ENCODE results near the gene FASTKD1.

DNA sequence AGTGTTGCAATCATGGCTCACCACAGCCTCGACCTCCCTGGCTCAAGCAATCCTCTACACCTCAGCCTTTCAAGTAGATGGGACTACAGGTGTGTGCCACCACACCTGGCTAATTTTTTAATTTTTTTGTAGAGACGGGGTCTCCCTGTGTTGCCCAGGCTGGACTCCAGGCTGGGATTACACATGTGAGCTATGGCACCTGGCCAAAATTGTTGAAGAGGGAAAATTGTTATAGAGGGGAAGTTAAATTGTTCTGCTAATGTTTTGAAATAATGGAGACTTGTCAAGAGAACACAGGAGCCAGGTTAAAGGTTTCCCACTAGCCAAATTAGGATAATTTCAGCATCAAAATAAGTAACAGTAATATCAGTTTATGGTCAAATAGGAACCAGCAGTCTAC, 35.6 kb upstream of the FASTKD1 start:
- TF ChIP-seq ZNF530 (tag by site-specific recombination; IDR thresholded peaks at IDR 0.05; ENCODE audit: low read depth) (no peak), ZBTB20 (tag by site-specific recombination; IDR thresholded peaks at IDR 0.05) (no peak), GLI2 (tag by site-specific recombination; IDR thresholded peaks at IDR 0.05; ENCODE audit: borderline replicate concordance, low read depth) (no peak), ZNF629 (tag by site-specific recombination; IDR thresholded peaks at IDR 0.05) (no peak), SETDB1 (IDR thresholded peaks at IDR 0.05; ENCODE audit: insufficient read length, low read length) (no peak), ZNF302 (tag by site-specific recombination; IDR thresholded peaks at IDR 0.05; ENCODE audit: low read depth) (no peak), MYNN (tag by site-specific recombination; IDR thresholded peaks at IDR 0.05; ENCODE audit: borderline replicate concordance) (no peak), ZNF132 (tag by site-specific recombination; IDR thresholded peaks at IDR 0.05; ENCODE audit: borderline replicate concordance) (no peak), ZNF555 (tag by site-specific recombination; conservative IDR thresholded peaks at IDR 0.05) (no peak), ZNF792 (tag by site-specific recombination; IDR thresholded peaks at IDR 0.05) (no peak), ZNF10 (tag by site-specific recombination; IDR thresholded peaks at IDR 0.05) (no peak)
- TF ChIP-seq, protein P1, sequence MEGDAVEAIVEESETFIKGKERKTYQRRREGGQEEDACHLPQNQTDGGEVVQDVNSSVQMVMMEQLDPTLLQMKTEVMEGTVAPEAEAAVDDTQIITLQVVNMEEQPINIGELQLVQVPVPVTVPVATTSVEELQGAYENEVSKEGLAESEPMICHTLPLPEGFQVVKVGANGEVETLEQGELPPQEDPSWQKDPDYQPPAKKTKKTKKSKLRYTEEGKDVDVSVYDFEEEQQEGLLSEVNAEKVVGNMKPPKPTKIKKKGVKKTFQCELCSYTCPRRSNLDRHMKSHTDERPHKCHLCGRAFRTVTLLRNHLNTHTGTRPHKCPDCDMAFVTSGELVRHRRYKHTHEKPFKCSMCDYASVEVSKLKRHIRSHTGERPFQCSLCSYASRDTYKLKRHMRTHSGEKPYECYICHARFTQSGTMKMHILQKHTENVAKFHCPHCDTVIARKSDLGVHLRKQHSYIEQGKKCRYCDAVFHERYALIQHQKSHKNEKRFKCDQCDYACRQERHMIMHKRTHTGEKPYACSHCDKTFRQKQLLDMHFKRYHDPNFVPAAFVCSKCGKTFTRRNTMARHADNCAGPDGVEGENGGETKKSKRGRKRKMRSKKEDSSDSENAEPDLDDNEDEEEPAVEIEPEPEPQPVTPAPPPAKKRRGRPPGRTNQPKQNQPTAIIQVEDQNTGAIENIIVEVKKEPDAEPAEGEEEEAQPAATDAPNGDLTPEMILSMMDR (tag by site-specific recombination; IDR thresholded peaks at IDR 0.05), result no peak
- TF ChIP-seq, protein P2, sequence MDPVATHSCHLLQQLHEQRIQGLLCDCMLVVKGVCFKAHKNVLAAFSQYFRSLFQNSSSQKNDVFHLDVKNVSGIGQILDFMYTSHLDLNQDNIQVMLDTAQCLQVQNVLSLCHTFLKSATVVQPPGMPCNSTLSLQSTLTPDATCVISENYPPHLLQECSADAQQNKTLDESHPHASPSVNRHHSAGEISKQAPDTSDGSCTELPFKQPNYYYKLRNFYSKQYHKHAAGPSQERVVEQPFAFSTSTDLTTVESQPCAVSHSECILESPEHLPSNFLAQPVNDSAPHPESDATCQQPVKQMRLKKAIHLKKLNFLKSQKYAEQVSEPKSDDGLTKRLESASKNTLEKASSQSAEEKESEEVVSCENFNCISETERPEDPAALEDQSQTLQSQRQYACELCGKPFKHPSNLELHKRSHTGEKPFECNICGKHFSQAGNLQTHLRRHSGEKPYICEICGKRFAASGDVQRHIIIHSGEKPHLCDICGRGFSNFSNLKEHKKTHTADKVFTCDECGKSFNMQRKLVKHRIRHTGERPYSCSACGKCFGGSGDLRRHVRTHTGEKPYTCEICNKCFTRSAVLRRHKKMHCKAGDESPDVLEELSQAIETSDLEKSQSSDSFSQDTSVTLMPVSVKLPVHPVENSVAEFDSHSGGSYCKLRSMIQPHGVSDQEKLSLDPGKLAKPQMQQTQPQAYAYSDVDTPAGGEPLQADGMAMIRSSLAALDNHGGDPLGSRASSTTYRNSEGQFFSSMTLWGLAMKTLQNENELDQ (tag by site-specific recombination; IDR thresholded peaks at IDR 0.05; ENCODE audit: low read depth), result no peak
- TF ChIP-seq, protein P3, sequence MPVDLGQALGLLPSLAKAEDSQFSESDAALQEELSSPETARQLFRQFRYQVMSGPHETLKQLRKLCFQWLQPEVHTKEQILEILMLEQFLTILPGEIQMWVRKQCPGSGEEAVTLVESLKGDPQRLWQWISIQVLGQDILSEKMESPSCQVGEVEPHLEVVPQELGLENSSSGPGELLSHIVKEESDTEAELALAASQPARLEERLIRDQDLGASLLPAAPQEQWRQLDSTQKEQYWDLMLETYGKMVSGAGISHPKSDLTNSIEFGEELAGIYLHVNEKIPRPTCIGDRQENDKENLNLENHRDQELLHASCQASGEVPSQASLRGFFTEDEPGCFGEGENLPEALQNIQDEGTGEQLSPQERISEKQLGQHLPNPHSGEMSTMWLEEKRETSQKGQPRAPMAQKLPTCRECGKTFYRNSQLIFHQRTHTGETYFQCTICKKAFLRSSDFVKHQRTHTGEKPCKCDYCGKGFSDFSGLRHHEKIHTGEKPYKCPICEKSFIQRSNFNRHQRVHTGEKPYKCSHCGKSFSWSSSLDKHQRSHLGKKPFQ (tag by site-specific recombination; IDR thresholded peaks at IDR 0.05), result no peak

Data from HEK293 (cell line).